HepG2 (cell line): ENCODE results near the gene BCL2. TPM values are rescaled to one million over a fixed set of nuclear protein-coding genes. Genes with fewer than 3 reads are reported as not detected.

Source experiments
- ATAC-seq: fragments of 200-7000 bp; cut with Tn5 transposase; 3 replicates; pipeline ENCODE4 v1.9.1; 2020; ENCODE audit warnings: mild to moderate bottlenecking, moderate library complexity
- BruUV-seq: library from RNA; stranded (reverse); fragments of 400-500 nt; replicated peaks from 2 replicates; lab custom pipeline; 2021; lab: Mats Ljungman, UMichigan
- CTCF ChIA-PET: fragments of 300-600 bp; formaldehyde crosslinking; extraction: SDS; loops from one replicate; lab custom pipeline; 2021; ENCODE audit warnings: low total read pairs, inconsistent platforms, low intra/inter-chr PET ratio; lab: Yijun Ruan, JAX
- POLR2A ChIA-PET: fragments of 350-600 bp; sonication (Branson Sonifier 250); formaldehyde crosslinking; loops from one replicate; lab custom pipeline; 2020; ENCODE audit warnings: antibody characterized with exemption, inconsistent platforms; lab: Yijun Ruan, JAX
- DNase-seq: peaks from one replicate; pipeline ENCODE4 v3.0.0-alpha.2; 2015; ENCODE audit warnings: low spot score
- FAIRE-seq: peaks from 3 replicates; lab custom pipeline; 2011; peaks lifted over from hg19 to GRCh38; lab: Jason Lieb, UNC
- H2AFZ ChIP-seq: one replicate; pipeline ENCODE4 v1.6.1; 2011; ENCODE audit warnings: low read length, inconsistent platforms
- H3K27ac ChIP-seq: fragments of 300-600 bp; 3 replicates; pipeline ENCODE4 v1.8.0; 2011; ENCODE audit warnings: mixed run types, mild to moderate bottlenecking, mixed read lengths, low read length, inconsistent platforms; ENCODE audit not compliant: insufficient read depth; ENCODE audit errors: extremely low read length
- H3K27me3 ChIP-seq, 2 experiments: fragments of 200-600 bp in 1 of 2; 2 replicates in 1 of 2; 3 replicates in 1 of 2; pipeline versions ENCODE4 v1.6.0 to v1.8.0; 2011; ENCODE audit warnings: low read length in 2 of 2, mild to moderate bottlenecking in 2 of 2, moderate library complexity in 2 of 2, inconsistent platforms in 1 of 2; ENCODE audit not compliant: insufficient read depth in 2 of 2, control insufficient read depth in 1 of 2
- H3K36me3 ChIP-seq, 2 experiments: fragments of 200-600 bp in 1 of 2; replicated peaks in 1 of 2; 2 replicates in 1 of 2; 3 replicates in 1 of 2; pipeline versions ENCODE4 v1.5.1 to v1.8.0; 2011; ENCODE audit warnings: low read length in 2 of 2, inconsistent platforms in 1 of 2; ENCODE audit not compliant: insufficient read depth in 2 of 2, control insufficient read depth in 1 of 2
- H3K4me1 ChIP-seq: 2 replicates; pipeline ENCODE4 v1.5.1; 2012; ENCODE audit warnings: low read length, inconsistent platforms; ENCODE audit not compliant: insufficient read depth
- H3K4me2 ChIP-seq: 2 replicates; pipeline ENCODE4 v1.6.0; 2011; ENCODE audit warnings: low read depth, low read length, inconsistent platforms
- H3K4me3 ChIP-seq, 3 experiments: fragments of 200-600 bp in 1 of 3; sonication (generic), shearing (Covaris generic) in 1 of 3; replicated peaks in 1 of 3; 2 replicates each; pipeline ENCODE4 v1.5.1; 2011 to 2016; ENCODE audit warnings: low read length in 3 of 3, inconsistent platforms in 2 of 3, low read depth in 2 of 3, mild to moderate bottlenecking in 2 of 3, control low read depth in 1 of 3, mixed read lengths in 1 of 3; ENCODE audit not compliant: insufficient read depth in 1 of 3
- H3K79me2 ChIP-seq: one replicate; pipeline ENCODE4 v1.6.1; 2011; ENCODE audit warnings: low read length, inconsistent platforms; ENCODE audit not compliant: insufficient read depth
- H3K9ac ChIP-seq: 2 replicates; pipeline ENCODE4 v1.6.0; 2011; ENCODE audit warnings: mild to moderate bottlenecking, low read depth, low read length, inconsistent platforms; ENCODE audit not compliant: insufficient read depth
- H3K9me3 ChIP-seq: 2 replicates; pipeline ENCODE4 v1.5.1; 2012; ENCODE audit warnings: mild to moderate bottlenecking, low read length
- H4K20me1 ChIP-seq: 2 replicates; pipeline ENCODE4 v1.6.0; 2011; ENCODE audit warnings: inconsistent platforms, mild to moderate bottlenecking, low read length, moderate library complexity; ENCODE audit not compliant: insufficient read depth
- CSRNP2 ChIP-seq: sonication (generic); formaldehyde crosslinking; conservative IDR thresholded peaks from 2 replicates; pipeline ENCODE4 v1.8.0; 2022; ENCODE audit warnings: low read depth, missing genetic modification reagents
- KLF15 ChIP-seq: sonication (generic); formaldehyde crosslinking; IDR thresholded peaks from 2 replicates; pipeline ENCODE4 v1.8.1; 2023; ENCODE audit warnings: borderline replicate concordance, mild to moderate bottlenecking, inconsistent platforms, missing genetic modification reagents, mixed read lengths
- MEF2D ChIP-seq: sonication (generic); formaldehyde crosslinking; IDR thresholded peaks from 2 replicates; pipeline ENCODE4 v1.5.1; 2020; ENCODE audit warnings: mild to moderate bottlenecking, missing genetic modification reagents
- NR3C1 ChIP-seq: sonication (generic); formaldehyde crosslinking; IDR thresholded peaks from 2 replicates; pipeline ENCODE4 v1.4.0; 2020; ENCODE audit warnings: missing genetic modification reagents
- SOX6 ChIP-seq, 2 experiments: fragments of 450-650 bp in 1 of 2; sonication (generic) in 1 of 2; formaldehyde crosslinking in 1 of 2; IDR thresholded peaks; 2 replicates each; pipeline versions ENCODE4 v1.4.0 to v1.6.1; 2017 to 2020; ENCODE audit warnings: antibody characterized with exemption in 1 of 2, mild to moderate bottlenecking in 1 of 2, missing genetic modification reagents in 1 of 2
- SPEN ChIP-seq: sonication (generic); formaldehyde crosslinking; IDR thresholded peaks from 2 replicates; pipeline ENCODE4 v1.5.1; 2020; ENCODE audit warnings: low read depth, mild to moderate bottlenecking, missing genetic modification reagents
- SRY ChIP-seq: sonication (generic); formaldehyde crosslinking; IDR thresholded peaks from 2 replicates; pipeline ENCODE4 v1.8.0; 2022; ENCODE audit warnings: mild to moderate bottlenecking, missing genetic modification reagents
- TOE1 ChIP-seq: sonication (generic); formaldehyde crosslinking; IDR thresholded peaks from 2 replicates; pipeline ENCODE4 v1.4.0; 2020; ENCODE audit warnings: mild to moderate bottlenecking, missing genetic modification reagents
- ZBTB39 ChIP-seq: sonication (generic); formaldehyde crosslinking; IDR thresholded peaks from 2 replicates; pipeline ENCODE4 v1.5.0; 2020; ENCODE audit warnings: missing genetic modification reagents
- ZBTB8A ChIP-seq: sonication (generic); formaldehyde crosslinking; IDR thresholded peaks from 2 replicates; pipeline ENCODE4 v1.4.0; 2020; ENCODE audit warnings: mild to moderate bottlenecking, low read depth, missing genetic modification reagents, borderline replicate concordance
- ZIK1 ChIP-seq: sonication (generic); formaldehyde crosslinking; IDR thresholded peaks from 2 replicates; pipeline ENCODE4 v1.5.0; 2020; ENCODE audit warnings: mild to moderate bottlenecking, low read depth, missing genetic modification reagents, borderline replicate concordance
- ZKSCAN1 ChIP-seq: fragments of 150-350 bp; IDR thresholded peaks from 2 replicates; pipeline ENCODE4 v1.6.1; 2014; ENCODE audit warnings: low read length
- ZNF260 ChIP-seq: sonication (generic); formaldehyde crosslinking; IDR thresholded peaks from 2 replicates; pipeline ENCODE4 v1.4.0; 2020; ENCODE audit warnings: missing genetic modification reagents, low read depth, mild to moderate bottlenecking, borderline replicate concordance
- ZNF362 ChIP-seq: sonication (generic); formaldehyde crosslinking; IDR thresholded peaks from 2 replicates; pipeline ENCODE4 v1.4.0; 2020; ENCODE audit warnings: missing genetic modification reagents, mild to moderate bottlenecking, borderline replicate concordance
- ZNF547 ChIP-seq: sonication (generic); formaldehyde crosslinking; IDR thresholded peaks from 2 replicates; pipeline ENCODE4 v1.5.1; 2020; ENCODE audit warnings: mild to moderate bottlenecking, missing genetic modification reagents
- ZNF710 ChIP-seq: sonication (generic); formaldehyde crosslinking; IDR thresholded peaks from 2 replicates; pipeline ENCODE4 v1.5.0; 2020; ENCODE audit warnings: mild to moderate bottlenecking, missing genetic modification reagents, borderline replicate concordance
- ZNF879 ChIP-seq: sonication (generic); formaldehyde crosslinking; IDR thresholded peaks from 2 replicates; pipeline ENCODE4 v1.8.1; 2023; ENCODE audit warnings: missing genetic modification reagents
- WGBS: methylation state at CpG from one replicate; pipeline ENCODE4 v1.1.6; 2017; ENCODE audit warnings: low lambda C conversion rate; 5-methylcytosine and 5-hydroxymethylcytosine counted together
- in situ Hi-C: cut with HindIII; loops from 2 replicates; pipeline ENCODE4 v1.10.0; 2017; ENCODE audit warnings: low pct_unique_long_range_greater_than_20kb; ENCODE audit not compliant: extremely low pct_ligation_motif_present
- intact Hi-C: fragments of 100-400 bp; cut with micrococcal nuclease; formaldehyde crosslinking; loops from one replicate; pipeline ENCODE4 v1.10.0; 2022; ENCODE audit not compliant: unreplicated experiment
- polyA plus RNA-seq, 8 experiments: library from polyadenylated mRNA; depleted of rRNA in 3 of 8; stranded (reverse) in 7 of 8; unstranded in 1 of 8; fragments of >200 nt; fragmentation: Illumina TruSeq in 4 of 8; extraction: Trizol in 4 of 8; gene quantifications; 2 replicates each; pipeline versions ENCODE4 v1.2.1 to v1.2.3, GENCODE V29; 2011 to 2016; ENCODE audit warnings: low read depth in 4 of 8, missing spikeins in 1 of 8, mixed read lengths in 1 of 8; ENCODE audit not compliant: insufficient read depth in 1 of 8
- total RNA-seq, 5 experiments: library from RNA; depleted of rRNA; stranded (reverse); fragments of >200 nt; fragmentation: Illumina TruSeq; extraction: Trizol; gene quantifications; 2 replicates each; pipeline ENCODE4 v1.2.3, GENCODE V29; 2016; ENCODE audit warnings: low read depth in 1 of 5

The BCL2 gene
- total and polyA plus RNA-seq, 2 of the 13 experiments (the other 11 are each of a cell fraction or from before 2014, with no cell fraction given), result 0.07 to 0.53 TPM

GRCh38 chr18:63259567-63260379 lies 59.8 kb downstream of the BCL2 start:
- FAIRE-seq, result no peak
- in situ Hi-C loops, result no loop called here
- no peak for ATAC-seq
- no peak overlapping the region for H2AFZ ChIP-seq
- no peaks in the 10 kb centered on the region for H4K20me1 ChIP-seq
- H3K36me3 ChIP-seq, result no peaks in the 10 kb centered on the region
- no peaks in the 10 kb centered on the region for H3K4me1 ChIP-seq
- no peak overlapping the region for H3K9ac ChIP-seq
- H3K27ac ChIP-seq, result no peak overlapping the region
- H3K27me3 ChIP-seq, result peaks cover 1 to 6% of the 10 kb centered on the region in 2 experiments; a peak in 2 of 5 replicates
- 19% methylated on average over 10 of the region's 10 CpGs for WGBS
- ChIA-PET POLR2A (no interaction called here), CTCF (interaction anchor here (0.6 kb wide), 1 partner anchor 1793 kb away, joined by 3 read pairs; no protein-coding TSS in a partner anchor)
- BruUV-seq, result no TSS peak
- H3K4me2 ChIP-seq, result no peak overlapping the region
- intact Hi-C loops, result no loop called here
- no peak overlapping the region for H3K4me3 ChIP-seq
- no peak for DNase-seq
- H3K9me3 ChIP-seq, result no peaks in the 10 kb centered on the region
- no peaks in the 10 kb centered on the region for H3K79me2 ChIP-seq
- TF ChIP-seq ZKSCAN1 (no peak), SPEN (CRISPR knock-in tag) (no peak), ZNF260 (CRISPR knock-in tag) (no peak), NR3C1 (CRISPR knock-in tag) (no peak), SOX6 (IDR thresholded peaks at IDR 0.05) (no peak), SOX6 (CRISPR knock-in tag; IDR thresholded peaks at IDR 0.05) (no peak), SRY (CRISPR knock-in tag) (no peak), ZNF710 (CRISPR knock-in tag) (no peak), CSRNP2 (no peak), MEF2D (no peak), KLF15 (no peak), ZBTB8A (CRISPR knock-in tag) (no peak), ZNF362 (CRISPR knock-in tag) (no peak), ZBTB39 (CRISPR knock-in tag) (no peak), ZNF547 (no peak), ZNF879 (CRISPR knock-in tag) (no peak), ZIK1 (CRISPR knock-in tag) (no peak), TOE1 (CRISPR knock-in tag) (no peak)
